Measurements from ENCODE around the gene GSK3B.

DNA sequence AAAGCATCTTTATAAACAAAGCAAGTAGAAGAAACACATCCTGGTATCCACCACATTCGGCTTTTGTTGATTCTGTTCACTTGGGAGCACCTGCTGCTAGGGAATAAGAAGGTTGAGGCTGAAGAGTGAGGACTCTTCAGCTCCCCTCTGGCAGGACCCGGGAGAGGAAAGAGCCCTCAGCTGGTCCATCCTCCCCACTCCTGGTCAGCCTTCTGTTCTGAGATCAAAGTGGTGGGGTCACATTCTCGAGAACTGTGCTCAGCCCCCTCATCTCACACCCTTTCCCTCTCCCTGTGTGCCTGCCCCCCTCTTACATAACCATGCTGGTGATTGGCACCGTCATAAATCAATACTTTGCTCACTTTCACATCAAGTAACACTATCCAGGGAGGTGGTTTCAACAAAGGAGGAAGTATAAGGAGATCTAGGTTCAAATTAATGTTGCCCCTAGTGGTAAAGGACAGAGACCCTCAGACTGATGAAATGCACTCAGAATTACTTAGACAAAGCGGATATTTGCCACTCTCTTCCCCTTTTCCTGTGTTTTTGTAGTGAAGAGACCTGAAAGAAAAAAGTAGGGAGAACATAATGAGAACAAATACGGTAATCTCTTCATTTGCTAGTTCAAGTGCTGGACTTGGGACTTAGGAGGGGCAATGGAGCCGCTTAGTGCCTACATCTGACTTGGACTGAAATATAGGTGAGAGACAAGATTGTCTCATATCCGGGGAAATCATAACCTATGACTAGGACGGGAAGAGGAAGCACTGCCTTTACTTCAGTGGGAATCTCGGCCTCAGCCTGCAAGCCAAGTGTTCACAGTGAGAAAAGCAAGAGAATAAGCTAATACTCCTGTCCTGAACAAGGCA, 312.7 kb downstream of the GSK3B start, which contains the start of gene NR1I2:
- TF ChIP-seq, protein P1, sequence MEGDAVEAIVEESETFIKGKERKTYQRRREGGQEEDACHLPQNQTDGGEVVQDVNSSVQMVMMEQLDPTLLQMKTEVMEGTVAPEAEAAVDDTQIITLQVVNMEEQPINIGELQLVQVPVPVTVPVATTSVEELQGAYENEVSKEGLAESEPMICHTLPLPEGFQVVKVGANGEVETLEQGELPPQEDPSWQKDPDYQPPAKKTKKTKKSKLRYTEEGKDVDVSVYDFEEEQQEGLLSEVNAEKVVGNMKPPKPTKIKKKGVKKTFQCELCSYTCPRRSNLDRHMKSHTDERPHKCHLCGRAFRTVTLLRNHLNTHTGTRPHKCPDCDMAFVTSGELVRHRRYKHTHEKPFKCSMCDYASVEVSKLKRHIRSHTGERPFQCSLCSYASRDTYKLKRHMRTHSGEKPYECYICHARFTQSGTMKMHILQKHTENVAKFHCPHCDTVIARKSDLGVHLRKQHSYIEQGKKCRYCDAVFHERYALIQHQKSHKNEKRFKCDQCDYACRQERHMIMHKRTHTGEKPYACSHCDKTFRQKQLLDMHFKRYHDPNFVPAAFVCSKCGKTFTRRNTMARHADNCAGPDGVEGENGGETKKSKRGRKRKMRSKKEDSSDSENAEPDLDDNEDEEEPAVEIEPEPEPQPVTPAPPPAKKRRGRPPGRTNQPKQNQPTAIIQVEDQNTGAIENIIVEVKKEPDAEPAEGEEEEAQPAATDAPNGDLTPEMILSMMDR (conservative IDR thresholded peaks at IDR 0.05; ENCODE audit: low read depth, low read length), result no peak
- no peak for TF ChIP-seq EZH2 (IDR thresholded peaks at IDR 0.05; ENCODE audit: borderline replicate concordance, low read depth, low read length, poor library complexity, severe bottlenecking)
